Cardiac muscle cell (in vitro differentiated cells and primary cell): Measurements from ENCODE around the gene CSTPP1. TPM values are rescaled to one million over a fixed set of nuclear protein-coding genes. Genes with fewer than 3 reads are reported as not detected.
A peak's percentile ranks its signal among the peaks of the same experiment; 100 is the strongest.

ENCODE experiments used
- DNase-seq, 2 donors: peaks; one replicate each; pipeline versions ENCODE4 v3.0.0 to v3.0.0-alpha.2; 2010 to 2017; ENCODE audit warnings: low read depth in 1 of 2, low spot score in 1 of 2
- H3K27ac ChIP-seq: fragments of 200-600 bp; sonication (generic); 2 replicates; pipeline ENCODE4 v1.5.1; 2016
- H3K27me3 ChIP-seq: fragments of 200-600 bp; sonication (generic); 2 replicates; pipeline ENCODE4 v1.6.0; 2016; ENCODE audit warnings: control low read depth
- H3K36me3 ChIP-seq: fragments of 200-600 bp; sonication (generic); 2 replicates; pipeline ENCODE4 v1.5.1; 2016; ENCODE audit warnings: control low read depth
- H3K4me1 ChIP-seq: fragments of 200-600 bp; sonication (generic); 2 replicates; pipeline ENCODE4 v1.8.1; 2017; ENCODE audit warnings: low read depth, mild to moderate bottlenecking, mixed run types
- H3K4me3 ChIP-seq: fragments of 200-600 bp; sonication (generic); 2 replicates; pipeline ENCODE4 v1.5.1; 2016; ENCODE audit warnings: mild to moderate bottlenecking
- H3K9me3 ChIP-seq: fragments of 200-600 bp; sonication (generic); 2 replicates; pipeline ENCODE4 v1.5.1; 2017; ENCODE audit warnings: low read depth, mild to moderate bottlenecking, control low read depth
- polyA plus RNA-seq: library from polyadenylated mRNA; unstranded; fragments of >200 nt; fragmentation: Nextera tagmentation; extraction: Ambion mirVana; gene quantifications from 2 replicates; pipeline ENCODE4 v1.2.1, GENCODE V29; 2016
- total RNA-seq: library from RNA; depleted of rRNA; stranded (reverse); fragments of >200 nt; gene quantifications from 2 replicates; pipeline ENCODE4 v1.2.3, GENCODE V29; 2016
- TF ChIP-seq, protein P1 (sequence below): IDR thresholded peaks from 2 replicates; pipeline ENCODE4 v1.5.1; 2012; ENCODE audit warnings: low read depth, mild to moderate bottlenecking, low read length

The CSTPP1 gene
- total and polyA plus RNA-seq, 2 experiments from 2014 or later, result 46.4 to 81.6 TPM

- TF ChIP-seq, protein P1, sequence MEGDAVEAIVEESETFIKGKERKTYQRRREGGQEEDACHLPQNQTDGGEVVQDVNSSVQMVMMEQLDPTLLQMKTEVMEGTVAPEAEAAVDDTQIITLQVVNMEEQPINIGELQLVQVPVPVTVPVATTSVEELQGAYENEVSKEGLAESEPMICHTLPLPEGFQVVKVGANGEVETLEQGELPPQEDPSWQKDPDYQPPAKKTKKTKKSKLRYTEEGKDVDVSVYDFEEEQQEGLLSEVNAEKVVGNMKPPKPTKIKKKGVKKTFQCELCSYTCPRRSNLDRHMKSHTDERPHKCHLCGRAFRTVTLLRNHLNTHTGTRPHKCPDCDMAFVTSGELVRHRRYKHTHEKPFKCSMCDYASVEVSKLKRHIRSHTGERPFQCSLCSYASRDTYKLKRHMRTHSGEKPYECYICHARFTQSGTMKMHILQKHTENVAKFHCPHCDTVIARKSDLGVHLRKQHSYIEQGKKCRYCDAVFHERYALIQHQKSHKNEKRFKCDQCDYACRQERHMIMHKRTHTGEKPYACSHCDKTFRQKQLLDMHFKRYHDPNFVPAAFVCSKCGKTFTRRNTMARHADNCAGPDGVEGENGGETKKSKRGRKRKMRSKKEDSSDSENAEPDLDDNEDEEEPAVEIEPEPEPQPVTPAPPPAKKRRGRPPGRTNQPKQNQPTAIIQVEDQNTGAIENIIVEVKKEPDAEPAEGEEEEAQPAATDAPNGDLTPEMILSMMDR, result no peak
- Histone ChIP-seq H3K4me3 (no peak overlapping the region), H3K36me3 (no peaks in the 10 kb centered on the region), H3K9me3 (no peaks in the 10 kb centered on the region), H3K4me1 (peaks cover 8% of the 10 kb centered on the region), H3K27ac (no peak overlapping the region), H3K27me3 (no peaks in the 10 kb centered on the region)
- DNase-seq, result peak in 1 of 2 donors; percentile 14
These were observed 65.2 kb downstream of the CSTPP1 start for GRCh38 chr11:47001781-47002181.

DNA sequence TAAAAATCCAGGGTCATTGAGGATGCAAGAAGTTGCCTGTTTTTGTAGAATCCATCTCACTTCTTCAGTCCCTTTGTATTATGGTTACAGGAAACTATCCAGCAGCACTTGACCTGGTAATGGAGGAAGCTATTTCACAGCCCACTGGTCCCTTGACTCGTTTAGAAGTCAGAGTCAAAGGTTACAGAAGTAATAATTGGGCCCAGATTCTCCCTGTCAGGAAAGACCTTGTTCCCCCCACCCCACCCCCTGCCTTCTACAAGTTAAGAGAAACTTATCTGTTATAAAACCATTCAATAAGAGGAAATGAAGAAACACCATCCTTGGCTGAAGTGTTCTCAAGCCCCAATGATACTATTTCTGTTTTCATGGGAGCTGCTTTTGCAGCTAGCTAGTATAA, 65.8 kb downstream of the CSTPP1 start:
- Histone ChIP-seq H3K36me3 (no peaks in the 10 kb centered on the region), H3K9me3 (no peaks in the 10 kb centered on the region), H3K4me3 (no peak overlapping the region), H3K27ac (no peak overlapping the region), H3K27me3 (no peaks in the 10 kb centered on the region), H3K4me1 (peaks cover 8% of the 10 kb centered on the region)
- TF ChIP-seq, protein P1, result no peak
- DNase-seq, result peak in 1 of 2 donors; percentile 33

DNA sequence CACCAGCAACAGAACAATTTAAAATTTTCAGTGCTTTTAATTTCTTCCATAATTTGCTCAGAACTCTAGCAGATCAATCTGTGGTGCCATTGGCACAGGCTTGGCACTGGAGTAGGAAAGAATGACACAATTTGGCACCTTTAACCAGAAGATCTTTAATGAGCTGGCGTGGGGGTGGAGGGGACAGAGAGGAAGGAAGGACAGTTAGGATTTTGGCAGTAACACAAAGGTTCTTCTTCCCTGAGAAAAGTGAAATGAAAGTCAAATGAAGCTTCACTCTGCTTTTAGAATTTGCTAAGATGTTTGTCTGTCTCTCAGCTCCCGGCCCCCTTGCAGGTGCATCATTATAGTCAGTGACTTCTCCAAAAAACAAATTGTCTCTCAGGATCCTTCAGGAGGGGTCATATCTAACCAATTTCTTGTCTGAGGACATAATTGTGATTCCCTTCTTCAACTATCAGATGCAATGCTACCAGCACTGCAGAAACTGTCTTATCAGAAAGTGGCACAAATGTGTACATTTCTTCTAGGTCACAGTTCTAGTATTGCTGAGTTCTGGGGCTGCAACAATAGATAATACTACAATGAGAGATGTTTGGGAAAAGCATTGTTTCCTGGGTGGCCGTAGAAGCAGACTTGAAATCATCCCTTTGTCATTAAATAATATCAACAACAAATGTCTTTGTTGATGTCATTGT, 66.8 kb downstream of the CSTPP1 start:
- DNase-seq, result no peak
- peaks cover 8% of the 10 kb centered on the region for H3K4me1 ChIP-seq
- H3K9me3 ChIP-seq, result no peaks in the 10 kb centered on the region
- H3K36me3 ChIP-seq, result no peaks in the 10 kb centered on the region
- no peak overlapping the region for H3K27ac ChIP-seq
- H3K27me3 ChIP-seq, result no peaks in the 10 kb centered on the region
- H3K4me3 ChIP-seq, result no peak overlapping the region
- TF ChIP-seq, protein P1, result no peak

DNA sequence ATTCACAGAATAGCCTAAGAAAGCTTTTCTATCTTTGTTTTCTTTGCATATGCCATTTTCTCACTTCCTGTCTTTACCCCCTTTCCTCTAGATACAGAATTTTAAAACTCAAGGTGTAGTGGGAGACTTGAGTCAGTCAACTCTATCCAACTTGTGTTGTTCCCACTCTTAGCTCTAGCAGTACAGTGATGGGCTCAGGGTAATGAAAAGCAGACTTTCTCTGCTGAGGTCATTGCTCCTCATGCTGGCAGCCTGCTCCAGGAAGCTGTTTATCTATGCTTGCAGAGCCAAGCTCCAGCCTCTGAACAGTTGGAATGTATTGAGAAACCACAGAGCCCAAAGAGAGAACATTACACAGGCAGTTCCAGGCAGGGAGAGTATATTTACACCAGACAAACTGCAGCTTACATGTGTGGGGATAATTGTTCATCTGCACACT, 68.1 kb downstream of the CSTPP1 start:
- Histone ChIP-seq H3K36me3 (no peaks in the 10 kb centered on the region), H3K27me3 (no peaks in the 10 kb centered on the region), H3K9me3 (no peaks in the 10 kb centered on the region), H3K4me3 (no peak overlapping the region), H3K27ac (peak overlapping the region; percentile 75), H3K4me1 (peaks cover 8% of the 10 kb centered on the region)
- peak; percentile 85 to 98 for DNase-seq
- TF ChIP-seq, protein P1, result no peak

GRCh38 chr11:47005441-47005840, 68.9 kb downstream of the CSTPP1 start:
- TF ChIP-seq, protein P1, result no peak
- Histone ChIP-seq H3K27ac (peak overlapping the region; percentile 75), H3K27me3 (no peaks in the 10 kb centered on the region), H3K36me3 (no peaks in the 10 kb centered on the region), H3K4me1 (peaks cover 8% of the 10 kb centered on the region), H3K4me3 (no peak overlapping the region), H3K9me3 (no peaks in the 10 kb centered on the region)
- no peak for DNase-seq
